Measurements from ENCODE around the gene LLGL2.
"Not testable (repeated sequence)": the region's sequence is repeated elsewhere in the genome, so short reads cannot be mapped to it uniquely, and the experiment has no call there.

LLGL2 gene

DNA sequence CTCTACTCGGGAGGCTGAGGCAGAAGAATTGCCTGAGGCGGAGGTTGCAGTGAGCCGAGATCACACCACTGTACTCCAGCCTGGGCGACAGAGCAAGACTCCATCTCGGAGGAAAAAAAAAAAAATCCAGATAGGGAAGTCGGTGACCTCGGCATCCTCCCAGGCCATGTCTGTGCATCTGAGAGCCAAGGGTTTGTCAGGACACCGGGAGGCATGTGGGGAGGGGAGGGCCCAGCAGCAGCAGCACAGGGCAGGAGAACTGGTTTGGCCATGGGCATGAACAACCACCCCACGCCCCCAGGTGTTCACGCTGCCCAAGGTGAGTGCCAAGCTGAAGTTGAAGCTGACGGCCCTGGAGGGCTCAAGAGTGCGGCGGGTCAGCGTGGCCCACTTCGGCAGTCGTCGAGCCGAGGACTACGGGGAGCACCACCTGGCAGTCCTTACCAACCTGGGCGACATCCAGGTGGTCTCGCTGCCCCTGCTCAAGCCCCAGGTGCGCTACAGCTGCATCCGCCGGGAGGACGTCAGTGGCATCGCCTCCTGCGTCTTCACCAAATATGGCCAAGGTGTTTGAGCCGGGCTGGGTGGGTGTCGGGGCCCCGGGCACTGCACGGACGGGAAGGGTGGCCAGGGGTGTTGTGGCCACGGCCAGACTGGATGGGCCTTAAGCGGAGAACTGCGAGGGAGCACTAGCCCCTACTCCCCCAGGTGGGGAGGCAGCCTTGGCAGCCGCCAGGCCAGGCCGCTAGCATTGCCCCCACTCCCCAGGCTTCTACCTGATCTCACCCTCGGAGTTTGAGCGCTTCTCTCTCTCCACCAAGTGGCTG, 47.4 kb downstream of the LLGL2 start:
- DNase-seq: no peak

DNA sequence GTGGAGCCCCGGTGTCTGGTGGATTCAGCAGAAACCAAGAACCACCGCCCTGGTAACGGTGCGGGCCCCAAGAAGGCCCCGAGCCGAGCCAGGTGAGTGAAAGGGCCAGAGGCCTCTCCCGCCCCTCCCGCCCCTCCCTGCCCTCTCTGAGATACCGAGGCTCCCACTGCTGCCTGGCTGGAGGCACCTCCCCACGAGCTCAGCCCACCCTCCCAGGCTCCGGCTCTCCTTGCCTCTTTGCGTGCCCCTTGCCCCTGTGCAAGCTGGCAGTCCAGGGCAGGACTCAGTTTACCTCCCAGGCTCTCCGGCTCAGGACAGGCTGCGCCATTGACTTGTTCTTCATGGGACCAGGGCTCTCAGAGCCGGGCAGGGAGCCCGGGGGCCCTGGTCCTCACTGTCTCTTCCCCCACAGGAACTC, 48.1 kb downstream of the LLGL2 start:
- no peak for DNase-seq

DNA sequence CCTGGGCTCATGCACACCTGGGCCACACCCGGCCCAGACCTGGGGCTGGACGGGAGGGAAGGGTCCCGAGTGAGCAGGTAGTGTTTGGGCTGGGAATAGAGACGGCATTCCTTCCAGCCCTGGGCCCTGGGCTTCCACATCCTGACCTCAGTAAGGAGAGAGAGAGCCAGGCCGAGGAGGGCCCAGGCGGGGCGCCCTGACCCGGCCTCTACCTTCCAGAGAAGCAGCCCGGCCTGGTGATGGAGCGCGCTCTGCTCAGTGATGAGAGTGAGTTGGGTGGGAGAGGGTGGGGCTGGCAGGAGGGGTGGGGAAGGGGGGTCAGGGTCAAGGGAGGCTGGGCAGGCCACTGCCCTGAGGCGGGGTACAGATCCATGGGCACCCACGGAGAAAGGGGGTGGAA, 48.5 kb downstream of the LLGL2 start:
- DNase-seq: no peak

DNA sequence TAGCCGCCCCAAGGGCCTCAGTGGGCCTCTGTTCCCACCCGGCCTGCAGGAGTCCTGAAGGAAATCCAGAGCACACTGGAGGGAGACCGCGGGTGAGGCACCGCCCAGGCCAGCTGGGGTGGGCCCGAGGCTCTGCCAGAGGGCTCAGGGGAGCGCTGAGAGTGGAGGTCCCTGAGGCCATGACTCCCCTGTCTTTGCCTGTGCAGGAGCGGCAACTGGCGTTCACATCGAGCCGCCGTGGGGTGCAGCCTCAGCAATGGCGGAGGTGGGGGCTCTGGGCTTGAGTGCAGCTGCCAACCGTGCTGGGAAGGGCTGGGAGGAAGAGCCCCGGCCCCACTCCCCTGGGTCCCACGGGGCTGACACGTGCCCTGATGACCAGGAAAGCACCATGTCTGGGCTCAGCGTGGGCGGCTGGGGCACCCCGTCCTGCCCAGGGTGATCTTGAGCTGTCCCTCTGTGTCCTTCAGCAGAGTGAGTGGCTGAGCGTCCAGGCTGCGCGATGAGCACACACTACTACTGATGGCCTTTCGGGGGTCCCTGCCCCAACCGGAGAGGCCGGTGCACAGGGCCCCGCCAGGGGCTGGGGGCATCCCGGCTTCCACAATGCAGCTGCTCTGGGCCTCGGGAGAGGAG, 49.0 kb downstream of the LLGL2 start:
- no peak for DNase-seq

DNA sequence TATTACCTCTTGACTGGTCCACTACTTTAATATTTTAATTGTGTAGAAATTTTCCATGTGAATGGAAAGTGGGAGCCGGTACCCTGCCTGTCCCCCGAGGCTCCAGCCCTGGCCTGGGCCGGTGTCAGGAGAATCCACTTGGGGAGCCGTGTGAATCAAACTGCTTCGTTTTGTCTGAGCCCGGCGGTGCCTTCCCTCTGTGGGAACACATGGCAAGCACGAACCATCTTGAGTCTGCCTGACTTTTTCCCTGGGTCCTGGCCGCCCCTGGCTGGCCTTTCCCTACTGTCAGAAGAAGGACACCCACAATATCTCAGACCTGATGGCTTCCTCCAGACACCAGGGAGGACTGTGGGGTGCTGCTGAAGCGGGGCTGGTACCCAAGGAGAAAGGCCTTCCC, 49.7 kb downstream of the LLGL2 start:
- no peak for DNase-seq

DNA sequence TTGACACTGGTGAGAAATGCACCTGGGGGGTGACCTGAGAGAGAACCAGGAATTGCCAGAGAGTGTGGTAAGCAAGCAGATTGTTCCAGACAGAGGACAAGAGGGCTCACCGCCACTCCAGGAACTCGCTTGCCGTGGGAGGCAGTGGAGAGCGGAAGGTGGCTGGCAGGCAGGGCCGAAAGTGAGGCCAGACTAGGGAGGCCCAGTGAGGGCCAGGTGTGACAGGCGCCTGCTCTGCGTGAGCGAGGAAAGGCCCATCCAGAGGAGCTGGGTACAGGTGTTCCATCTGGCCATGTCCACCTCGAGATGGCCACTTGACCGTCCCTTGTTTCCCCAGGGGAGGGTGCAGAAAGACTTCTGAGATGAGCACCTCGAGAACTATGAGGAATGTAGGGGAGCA, 50.2 kb downstream of the LLGL2 start:
- no peak for DNase-seq

DNA sequence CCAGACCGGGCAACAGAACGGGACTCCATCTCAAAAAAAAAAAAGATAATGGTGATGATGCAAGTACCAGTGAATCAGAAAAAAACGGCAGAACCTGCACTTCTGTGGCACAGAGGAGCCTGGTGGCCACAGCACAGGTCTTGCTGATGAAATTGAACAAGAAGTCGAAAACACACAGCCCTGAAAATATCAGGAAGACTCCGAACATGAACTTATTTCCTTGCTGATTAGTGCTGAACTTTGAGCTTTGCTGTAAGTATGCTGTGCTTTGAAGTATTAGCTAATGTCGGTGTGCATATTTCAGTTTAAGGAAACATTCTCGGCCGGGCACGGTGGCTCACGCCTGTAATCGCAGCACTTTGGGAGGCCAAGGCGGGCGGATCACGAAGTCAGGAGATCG, 51.2 kb downstream of the LLGL2 start:
- no peak for DNase-seq

DNA sequence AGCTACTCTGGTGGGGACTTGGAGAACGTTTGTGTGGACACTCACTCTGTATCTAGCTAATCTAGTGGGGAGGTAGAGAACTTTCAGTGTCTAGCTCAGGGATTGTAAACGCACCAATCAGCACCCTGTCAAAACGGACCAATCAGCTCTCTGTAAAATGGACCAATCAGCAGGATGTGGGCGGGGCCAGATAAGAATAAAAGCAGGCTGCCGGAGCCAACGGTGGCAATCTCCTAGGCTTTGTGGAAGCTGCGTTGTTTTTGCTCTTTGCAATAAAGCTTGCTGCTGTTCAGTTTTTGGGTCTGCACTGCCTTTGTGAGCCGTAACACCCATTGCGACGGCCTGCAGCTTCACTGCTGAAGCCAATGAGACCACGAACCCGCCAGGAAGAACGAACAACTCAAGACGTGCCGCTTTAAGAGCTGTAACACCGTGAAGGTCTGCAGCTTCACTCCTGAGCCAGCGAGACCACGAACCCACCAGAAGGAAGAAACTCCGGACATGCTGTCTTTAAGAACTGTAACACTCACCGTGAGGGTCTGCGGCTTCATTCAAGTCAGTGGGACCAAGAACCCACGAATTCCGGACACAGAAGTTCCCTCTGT, 55.7 kb downstream of the LLGL2 start:
- DNase-seq: not testable (repeated sequence)

DNA sequence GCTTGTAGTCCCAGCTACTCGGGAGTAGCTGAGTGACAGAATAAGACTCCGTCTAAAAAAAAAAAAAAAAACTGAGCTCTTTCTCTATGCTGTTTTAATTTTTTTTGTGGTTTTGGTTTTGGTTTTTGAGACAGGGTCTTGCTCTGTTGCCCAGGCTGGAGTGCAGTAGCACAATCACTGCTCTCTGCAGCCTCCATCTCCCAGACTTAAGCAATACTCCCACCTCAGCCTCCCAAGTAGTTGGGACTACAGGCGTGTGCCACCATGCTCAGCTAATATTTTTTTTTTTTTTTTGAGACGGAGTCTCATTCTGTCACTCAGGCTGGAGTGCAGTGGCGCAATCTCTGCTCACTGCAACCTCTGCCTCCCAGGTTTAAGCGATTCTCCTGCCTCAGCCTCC, 57.7 kb downstream of the LLGL2 start:
- not testable (repeated sequence) for DNase-seq

DNA sequence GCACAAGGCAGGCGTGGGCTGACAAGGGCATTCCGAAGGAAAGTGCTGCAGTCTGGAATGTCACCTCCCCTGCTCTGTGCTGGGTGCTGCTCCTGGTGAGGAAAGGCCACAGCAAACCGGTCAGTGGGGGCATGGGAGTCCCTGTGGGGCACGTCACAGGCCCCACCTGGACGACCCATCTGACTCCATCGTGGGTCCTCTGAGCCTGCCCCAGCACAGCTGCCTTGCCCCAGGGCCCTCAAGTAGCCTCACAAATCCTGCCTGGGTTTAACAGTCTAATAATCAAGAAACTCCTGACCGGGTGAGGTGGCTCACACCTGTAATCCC, 59.3 kb downstream of the LLGL2 start:
- no peak for DNase-seq

DNA sequence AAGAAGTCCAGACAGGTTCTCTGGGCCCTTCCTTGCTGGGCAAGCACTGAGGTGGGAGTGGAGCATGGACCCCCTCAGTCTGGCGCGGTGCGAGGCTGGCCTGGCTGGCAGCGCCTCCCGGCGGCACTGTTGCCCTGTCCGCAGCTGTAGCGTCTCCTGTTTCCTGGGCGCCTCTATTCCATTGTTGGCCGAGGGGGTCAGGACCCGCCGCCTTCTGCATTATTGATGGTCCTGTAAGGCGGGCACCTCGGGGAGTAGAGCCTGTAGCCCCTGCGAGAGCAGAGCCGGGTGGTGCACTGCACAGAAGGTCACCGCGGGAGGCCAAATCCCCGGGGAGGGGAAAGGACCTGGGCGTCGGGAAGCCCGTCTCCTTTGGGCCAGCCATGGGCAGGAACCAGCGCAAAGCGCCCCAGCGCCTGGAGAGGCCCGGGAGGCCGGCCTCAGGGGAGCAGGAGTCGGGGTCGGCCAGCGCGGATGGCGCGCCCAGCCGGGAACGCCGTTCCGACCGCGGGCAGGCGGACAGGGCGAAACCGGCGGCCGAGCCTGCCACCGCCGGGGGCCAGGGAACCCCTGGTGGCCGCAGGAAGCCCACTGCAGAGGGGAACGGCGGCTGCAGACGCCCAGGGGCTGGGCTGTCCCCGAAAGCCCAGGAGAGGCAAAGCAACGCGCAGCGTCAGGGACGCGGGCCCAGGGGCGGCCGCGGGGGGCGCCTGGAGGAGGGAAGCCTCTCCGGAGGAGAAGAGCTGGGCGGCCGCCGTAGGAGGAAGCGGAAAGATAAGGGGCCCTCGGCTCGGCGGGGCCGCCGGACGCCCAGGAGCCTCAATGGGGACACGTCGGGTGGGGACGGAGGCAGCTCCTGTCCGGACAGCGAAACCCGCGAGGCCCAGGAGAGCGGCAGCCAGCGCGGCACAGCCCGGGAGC, 62.4 kb downstream of the LLGL2 start, which contains the start of gene MYO15B:
TSS of gene MYO15B (plus strand) at position 126 of the 921 bp plus-strand sequence. CDS start at position 384, 258 bp downstream.
- DNase-seq: no peak

DNA sequence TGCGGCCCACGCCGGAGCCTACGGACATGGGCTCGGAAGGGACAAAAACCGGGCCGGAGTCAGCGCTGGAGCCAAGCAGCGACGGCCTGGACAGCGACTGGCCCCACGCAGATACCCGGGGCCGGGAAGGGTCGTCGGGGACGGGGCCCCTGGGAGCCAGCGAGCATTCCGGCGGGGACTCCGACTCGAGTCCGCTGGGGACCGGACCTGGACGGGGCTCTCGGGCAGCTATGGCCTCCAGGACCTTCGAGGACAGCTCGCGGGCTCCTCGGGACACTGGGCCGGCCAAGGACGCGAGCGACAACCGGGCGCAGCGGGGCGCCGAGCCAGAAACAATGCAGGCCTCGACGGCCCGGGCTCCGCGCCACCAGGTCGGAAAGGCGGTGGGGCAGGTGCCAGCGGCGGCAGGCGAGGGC, 63.1 kb downstream of the LLGL2 start:
- no peak for DNase-seq

DNA sequence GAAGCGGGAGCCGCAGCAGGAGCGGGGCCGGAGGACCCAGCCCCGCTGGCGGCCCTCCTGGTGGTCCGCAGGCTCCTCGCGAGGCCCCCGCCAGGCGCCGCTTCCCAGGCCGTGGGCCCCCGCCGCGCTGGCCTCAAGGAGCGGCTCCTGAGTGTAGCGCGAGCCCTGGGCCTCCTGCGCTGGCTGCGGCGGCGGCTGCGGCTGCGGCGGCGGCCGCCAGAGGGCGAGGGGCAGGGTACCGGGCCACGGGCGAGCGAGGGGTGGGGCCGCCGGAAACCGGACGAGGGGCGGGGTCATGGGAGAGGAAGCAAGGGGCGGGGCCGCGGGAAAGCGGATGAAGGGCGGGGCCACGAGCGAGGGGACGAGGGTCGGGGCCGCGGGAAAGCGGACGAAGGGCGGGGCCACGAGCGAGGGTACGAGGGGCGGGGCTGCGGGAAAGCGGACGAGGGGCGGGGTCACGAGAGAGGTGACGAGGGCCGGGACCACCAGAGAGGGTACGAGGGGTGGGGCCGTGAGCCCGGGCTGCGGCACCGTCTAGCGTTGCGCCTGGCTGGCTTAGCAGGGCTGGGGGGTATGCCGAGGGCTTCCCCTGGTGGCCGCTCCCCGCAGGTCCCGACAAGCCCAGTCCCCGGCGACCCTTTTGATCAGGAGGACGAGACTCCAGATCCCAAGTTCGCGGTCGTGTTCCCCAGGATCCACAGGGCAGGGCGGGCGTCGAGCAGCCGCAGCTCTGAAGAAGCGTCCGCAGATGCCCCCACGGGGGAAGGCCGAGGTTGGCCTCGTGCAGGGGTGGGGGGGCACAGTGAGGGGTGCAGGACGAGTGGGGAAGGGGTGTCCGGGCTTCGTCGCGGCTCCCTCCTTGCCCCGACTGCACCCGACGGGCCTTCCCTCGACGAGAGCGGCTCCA, 63.8 kb downstream of the LLGL2 start:
- DNase-seq: peak; percentile 73

DNA sequence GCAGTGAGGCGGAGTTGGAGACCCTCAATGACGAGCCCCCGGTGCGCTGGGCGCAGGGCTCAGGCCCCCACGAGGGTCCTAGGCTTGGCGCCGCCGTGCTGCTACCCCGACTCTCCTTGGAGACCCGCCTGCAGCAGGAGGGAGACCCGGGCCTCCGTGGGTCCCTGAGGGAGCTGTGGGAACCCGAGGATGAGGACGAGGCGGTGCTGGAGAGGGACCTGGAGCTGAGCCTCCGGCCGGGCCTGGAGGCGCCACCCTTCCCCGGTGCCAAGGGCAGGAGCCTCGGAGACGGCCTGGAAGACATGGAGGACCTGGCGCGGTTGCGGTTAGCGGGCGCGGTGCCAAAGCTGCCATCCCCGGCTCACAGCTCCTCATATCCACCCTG, 64.4 kb downstream of the LLGL2 start:
- DNase-seq: no peak

DNA sequence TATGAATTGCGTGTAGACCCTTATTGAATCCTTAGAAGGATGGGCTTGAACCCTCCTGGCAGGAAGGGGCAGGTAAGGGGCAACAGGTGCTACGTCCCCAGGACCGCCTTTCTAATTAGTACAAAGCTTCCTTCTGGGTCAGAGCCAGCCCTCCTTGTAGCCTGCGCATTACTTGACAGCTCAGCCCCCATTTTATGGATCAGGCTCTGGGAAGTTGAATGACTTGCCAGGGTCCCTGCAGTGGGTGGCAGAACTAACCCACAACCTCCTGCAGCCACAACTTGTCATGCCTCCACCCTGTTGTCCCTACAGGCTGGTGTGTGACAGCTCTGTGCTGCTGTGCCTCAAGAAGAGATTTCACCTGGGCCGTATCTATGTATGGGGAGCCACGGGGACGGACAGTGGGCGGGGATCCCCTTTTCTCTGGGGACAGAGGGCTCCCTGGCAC, 64.8 kb downstream of the LLGL2 start:
- no peak for DNase-seq

DNA sequence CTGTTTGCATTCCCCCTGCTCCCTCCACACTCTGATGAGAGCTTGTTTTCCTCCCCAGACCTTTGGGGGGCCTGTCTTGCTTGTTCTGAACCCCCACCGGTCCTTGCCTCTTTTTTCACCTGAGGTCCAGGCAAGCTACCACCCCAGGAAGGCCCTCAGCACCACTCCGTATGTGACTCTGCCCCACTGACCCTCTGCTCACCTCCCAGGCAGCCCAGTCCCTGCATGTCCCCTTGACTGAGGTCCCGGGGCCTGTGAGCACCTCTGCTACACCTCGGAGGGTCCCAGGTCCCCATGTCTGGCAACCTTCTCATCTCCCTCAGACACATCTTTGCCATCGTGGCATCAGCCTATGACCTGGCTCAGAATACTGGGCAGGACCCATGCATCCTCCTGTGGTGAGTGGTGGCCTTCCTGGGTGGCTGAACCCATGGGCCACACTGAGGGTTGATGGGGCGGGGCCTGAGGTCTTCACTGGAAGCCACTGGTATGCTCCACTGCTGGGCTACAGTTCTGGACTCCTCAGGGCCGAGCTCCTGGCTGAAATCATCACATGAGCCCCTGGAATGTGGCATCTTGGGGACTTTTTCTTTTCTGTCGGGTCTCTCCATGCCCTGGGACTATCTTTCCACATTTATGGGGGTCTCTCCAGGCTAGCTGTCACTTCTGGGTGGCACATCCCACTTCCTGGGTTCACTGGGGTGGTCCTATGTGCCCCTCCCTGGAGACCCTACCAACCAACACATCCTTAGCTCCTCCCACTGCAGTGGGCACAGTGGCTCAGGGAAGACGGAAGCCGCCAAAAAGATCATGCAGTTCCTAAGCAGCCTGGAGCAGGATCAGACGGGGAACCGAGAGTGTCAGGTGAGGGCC, 65.6 kb downstream of the LLGL2 start:
- DNase-seq: no peak

DNA sequence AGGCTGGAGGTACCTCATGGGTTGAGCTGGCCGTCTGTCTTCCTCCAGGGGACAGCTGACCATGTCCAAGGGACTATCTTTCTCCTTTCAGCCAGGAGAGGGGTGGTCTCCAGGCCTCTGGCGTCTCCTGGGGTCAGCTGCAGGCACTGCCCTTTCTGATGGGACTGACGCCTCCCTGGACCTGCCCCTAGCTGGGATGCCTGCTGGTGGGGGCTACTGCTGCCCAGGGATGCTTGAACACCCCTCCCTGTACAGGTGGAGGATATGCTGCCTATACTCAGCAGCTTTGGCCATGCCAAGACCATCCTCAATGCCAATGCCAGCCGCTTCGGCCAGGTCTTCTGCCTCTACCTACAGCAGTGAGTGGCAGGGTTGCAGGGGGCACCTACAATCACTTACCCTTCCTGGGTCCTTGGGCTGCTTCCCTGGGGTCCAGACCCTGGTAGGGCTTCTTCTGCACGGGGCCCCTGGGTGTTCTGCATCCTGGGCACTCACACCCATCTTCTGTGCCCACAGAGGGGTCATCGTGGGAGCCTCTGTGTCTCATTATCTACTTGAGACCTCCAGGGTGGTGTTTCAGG, 66.3 kb downstream of the LLGL2 start:
- DNase-seq: no peak

DNA sequence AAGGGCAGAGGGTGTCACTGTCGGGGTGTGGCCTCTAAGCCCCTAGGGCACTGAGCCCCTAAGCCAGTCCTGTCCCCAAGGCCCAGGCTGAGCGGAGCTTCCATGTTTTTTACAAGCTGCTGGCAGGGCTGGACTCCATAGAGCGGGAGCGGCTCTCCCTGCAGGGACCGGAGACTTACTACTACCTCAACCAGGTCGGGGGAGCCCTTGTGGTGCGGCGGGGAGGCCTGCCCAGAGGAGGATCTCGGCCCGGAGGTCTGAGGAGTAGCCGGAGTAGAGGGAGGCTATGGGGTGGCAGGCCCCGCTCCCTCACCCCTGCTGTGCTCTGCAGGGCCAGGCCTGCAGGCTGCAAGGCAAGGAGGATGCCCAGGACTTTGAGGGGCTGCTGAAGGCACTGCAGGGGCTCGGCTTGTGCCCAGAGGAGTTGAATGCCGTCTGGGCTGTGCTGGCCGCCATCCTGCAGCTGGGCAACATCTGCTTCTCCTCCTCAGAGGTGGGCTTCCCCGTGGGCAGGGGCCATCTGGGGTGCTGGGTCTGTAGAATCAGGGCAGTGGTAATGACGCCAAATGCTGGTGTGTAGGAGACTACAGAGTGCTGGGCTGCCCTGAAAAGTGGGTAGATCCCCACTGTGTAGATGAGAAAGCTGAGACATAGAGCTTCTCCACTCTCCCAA, 67.0 kb downstream of the LLGL2 start:
- DNase-seq: no peak

DNA sequence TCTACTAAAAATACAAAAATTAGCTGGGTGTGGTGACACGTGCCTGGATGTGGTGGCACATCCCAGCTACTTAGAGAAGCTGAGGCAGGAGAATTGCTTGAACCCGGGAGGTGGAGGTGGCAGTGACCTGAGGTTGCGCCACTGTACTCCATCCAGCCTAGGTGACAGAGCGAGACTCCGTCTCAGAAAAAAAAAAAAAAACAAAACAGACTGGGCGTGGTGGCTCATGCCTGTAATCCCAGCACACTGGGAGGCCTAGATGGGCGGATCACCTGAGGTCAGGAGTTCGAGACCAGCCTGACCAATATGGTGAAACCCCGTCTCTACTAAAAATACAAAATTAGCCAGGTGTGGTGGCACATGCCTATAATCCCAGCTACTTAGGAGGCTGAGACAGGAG, 67.9 kb downstream of the LLGL2 start:
- not testable (repeated sequence) for DNase-seq
